ENCODE data around the gene NDUFV1.

The NDUFV1 gene

DNA sequence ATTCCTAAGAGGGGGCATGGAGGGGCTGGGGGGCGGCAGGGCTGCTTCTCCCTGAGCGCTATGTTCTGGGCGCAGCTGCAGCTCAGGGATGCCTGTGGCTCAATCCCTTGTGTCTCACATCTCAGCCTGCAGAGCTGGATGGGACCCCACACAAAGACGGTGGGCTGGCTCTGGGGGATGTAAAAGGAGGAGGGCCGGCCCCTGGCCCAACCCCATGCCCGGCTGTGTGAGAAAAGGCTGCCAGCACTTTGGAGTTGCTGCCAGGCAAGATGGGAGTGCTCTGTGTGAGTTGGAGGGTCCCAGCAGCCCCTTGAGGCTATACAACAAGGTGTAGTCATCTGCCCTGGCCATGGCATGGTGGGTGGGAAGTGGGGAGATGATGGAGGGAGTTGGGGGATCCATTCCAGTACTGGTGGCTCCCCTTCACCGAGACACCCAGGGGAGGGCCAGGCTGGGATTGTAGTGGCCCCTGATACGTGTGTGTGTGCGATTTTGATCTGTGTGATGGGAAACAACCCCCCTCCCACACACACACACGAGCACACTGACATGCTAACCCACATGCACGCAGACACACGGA, 34.1 kb downstream of the NDUFV1 start:
- FAIRE-seq: no peak

DNA sequence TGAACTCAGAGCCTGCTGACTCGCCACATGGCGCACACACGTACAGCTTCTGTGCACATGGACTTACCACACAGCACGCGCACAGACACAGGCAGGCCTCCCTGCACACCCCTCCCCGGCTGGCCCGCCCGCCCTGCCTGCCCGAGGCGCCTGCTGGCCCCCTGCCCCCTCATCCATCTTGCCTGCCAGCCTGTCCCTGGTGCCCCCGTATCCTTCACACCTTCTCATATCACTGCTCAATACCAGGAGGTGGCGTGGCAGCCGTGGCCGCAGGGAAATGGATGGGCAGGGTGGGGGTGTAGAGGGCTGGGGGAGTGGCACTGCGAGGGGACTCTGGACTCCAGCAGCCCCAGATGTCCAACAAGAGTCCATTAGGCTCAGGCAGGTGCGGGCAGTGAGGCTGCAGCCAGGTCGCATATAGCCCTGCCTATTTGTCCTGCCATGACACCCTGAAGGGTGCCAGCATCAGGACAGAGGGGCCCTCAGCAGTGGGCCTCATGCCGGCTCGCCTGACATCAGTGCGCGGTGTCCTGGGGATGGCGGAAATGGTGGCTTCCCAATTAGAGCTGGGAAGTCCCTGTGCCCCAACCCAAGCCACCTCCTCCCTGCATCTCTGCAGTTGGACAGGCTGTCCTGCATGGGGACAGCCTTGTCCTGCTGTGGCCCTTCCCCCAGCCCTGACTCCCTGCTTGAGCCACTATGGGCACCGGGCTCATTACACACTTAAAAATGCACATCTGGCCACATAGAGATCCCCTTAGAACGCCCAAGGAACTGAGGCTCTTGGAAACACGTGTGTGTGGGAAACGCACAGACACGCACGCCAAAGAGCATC, 34.8 kb downstream of the NDUFV1 start:
- FAIRE-seq: no peak

DNA sequence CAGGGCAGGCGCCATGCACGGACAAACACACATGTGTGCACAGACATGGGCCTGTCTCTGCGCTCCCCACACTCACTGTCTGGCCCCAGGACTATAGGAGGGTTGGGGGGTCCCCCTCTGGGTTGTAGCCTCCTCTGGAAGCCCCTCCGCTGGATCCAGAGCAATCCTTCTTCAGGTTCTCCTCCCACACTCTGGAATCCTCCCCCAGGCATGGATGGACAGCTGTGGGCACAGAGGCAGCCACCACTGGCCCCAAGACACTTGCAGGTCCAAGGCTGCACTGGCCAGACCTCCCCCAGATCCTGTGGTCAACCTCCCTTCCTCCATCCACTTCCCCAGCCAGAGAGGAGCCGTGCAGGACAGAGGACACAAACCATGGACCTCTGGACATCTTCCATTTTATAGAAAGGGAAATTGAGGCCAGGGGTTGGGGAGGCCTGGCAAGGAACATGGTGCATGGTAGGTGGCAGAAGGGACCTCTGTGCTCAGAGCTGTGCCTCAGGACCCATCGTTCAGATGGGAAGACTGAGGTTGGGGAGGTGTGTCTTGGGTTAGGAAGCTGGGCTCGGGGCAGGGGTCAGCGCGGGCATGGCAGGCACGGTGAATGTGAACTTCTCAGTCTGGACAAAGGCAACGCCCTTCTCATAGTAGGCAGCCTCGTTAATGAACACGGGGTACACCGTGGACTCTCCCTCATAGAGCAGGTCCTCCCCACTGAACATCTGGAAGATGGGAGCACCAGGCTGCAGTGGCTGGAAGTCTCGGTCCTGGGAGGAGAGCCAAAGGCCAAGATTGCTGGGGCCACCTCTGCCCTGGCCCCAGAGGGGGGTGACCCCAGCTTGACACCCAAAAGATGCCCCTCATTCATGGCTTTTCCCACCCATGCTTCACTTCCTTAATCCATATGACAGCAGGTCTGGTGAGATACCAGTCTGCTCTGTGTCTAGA, 35.7 kb downstream of the NDUFV1 start:
- no peak for FAIRE-seq

DNA sequence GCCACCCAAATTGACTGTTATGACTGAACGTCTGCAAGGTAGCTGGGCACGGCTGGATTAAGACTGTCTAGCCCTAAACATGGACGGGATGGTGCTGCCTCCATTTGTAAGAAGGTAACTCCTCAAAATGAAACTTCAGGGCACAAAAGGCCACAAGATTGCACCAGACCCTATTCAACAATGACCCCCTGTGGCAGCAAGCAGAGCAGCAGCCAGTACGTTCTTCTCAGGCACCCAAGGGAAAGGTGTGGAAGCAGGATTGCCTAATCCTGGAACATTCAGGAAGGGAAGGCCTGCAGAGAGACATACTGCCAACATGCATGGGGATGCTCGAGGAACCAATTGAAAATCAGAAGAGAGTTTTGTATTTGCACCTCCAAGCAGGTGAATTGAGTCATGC, 37.3 kb downstream of the NDUFV1 start:
- FAIRE-seq: no peak

DNA sequence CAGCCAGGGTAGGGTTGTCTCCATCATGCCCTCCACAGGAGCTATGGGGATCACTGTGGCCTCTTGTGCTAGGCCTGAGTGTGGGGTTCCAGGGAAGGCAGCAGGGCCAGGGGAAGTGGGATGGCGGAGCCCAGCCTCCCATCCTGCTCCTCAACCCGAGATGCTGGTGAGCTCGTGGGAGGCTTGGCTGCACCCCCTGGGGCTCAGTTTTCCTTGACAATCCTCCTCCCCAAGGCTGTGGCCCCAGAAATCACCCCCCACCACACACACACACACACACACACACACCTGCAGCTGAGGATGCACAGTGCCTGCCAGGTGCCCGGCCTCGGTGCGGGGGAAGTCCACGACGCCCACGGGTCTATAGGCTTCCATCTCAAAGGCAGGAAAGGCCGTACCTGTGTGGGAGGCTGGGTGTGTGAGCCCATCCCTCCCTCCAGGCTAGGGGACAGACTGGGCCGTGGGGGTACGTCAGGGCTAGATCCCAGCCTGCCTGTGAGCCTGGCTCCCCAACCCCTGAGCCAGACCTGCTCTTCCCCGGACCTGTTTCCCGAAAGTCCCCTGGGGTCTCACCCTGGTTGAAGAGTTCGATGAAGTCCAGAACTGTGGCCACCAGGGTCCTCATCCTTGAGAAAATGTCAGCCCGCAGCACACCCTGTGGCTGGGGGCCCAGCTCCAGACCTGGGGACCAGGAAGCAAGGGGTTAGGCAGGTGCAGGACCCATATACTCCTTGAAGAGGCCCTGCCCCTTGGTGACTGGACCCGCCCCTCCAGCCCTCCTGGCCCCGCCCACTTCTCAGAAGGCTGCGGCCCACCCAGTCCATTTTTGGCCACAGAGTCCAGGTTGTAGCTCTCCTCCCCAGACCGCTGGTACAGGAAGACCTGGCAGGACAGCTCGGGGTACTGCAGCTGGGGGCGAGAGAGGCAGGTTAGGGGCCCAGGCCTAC, 38.0 kb downstream of the NDUFV1 start:
- no peak for FAIRE-seq

DNA sequence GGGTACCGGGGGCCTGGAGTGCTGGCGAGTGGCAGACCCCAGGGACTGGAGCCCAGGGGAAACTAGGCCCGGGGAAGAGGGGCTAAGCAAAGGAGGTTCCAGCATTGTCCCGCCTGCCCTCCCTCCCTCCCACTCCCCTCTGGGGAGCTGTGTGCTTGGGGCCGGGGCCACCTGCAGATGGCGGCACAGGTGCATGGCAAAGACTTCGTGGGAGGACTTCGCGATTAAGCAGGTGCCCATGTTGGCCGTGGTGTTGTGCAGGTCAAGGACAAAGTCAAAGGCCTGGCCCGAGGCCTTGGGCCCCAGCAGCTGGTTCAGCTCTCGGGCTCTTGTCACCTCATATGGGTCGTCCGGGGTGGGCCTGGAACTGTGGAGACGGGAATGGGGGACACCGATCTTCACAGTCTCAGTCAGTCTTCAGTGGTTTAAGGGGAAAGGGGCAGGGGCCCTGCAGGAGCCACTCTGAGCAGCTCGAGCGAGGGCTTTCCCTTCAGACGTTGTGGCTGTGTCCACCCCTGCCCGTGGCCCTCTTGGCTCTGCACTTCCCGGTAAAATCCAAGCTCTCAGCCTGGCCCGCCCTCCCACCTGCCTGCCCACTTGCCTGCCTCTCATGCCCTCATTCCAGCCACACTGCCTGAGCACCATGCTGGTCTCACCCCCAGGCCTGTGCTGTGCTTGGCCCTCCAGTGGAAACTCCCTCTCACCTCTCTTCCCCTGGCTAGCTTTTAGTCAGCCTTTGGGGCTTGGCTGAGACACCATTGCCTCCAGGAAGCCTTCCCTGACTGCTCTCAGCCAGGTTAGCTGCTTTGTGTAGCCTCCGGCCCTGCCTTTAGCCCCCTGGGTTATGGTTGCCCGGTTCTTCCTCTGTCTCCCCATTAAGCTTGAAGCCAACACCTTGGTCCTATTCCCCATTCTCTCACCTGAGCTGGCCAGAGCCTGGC, 39.1 kb downstream of the NDUFV1 start:
- no peak for FAIRE-seq

DNA sequence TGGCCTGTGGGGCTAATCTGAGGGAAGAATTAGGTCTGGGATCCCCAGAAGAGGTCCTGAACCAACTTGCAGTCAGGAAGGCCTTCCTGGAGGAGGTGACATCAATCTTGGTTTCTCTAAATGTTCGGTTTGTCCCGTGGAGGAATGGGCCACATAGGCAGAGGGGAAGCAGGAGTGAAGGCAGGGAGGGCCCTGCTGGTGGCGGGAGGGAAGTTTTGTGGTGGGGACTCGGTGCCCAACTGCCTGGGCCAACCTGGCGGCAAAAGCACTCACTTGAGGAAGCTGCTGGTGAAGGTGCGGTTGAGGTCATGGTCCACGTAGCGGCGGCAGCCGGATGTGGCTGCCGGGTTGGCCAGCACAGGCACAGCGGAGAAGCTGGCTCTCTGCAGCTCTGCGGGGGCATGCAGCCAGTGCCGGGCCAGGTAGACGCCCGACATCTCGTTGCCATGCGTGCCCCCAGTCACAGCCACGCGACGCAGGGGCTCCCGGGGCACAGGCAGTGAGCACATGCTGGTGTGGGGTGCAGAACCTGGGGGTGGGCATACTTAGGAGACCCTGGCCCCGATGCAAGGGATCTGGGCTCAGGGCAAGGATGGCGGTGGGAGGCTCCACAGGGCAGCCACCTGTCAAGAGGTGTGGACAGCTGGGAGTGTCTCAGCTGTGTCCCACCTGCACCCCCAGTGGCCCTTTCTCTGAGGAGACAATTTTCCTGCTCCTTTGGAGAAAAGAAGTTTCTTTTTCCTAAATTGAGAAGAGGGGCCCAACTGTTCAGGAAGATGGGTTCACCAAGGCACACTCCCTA, 40.0 kb downstream of the NDUFV1 start:
- no peak for FAIRE-seq

DNA sequence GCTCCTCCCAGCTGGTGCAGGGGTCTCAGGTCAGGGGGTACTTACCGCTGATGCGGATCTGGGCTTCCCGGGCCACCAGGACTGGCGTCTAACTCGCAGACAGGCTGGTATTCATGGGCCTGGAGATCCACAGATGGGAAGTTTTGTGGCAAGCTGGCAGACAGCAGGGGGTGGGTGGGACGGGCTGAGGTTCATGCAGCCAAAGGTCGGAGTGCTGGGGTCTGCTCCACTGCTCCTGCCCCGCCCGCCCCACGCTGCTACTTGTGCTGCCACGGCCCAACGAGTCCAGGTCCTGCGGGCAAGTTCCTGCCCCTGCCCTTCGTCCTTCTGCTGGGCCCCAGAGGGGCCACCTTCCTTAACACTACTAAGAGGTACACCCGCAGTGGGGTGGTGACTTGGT, 40.7 kb downstream of the NDUFV1 start:
- no peak for FAIRE-seq

DNA sequence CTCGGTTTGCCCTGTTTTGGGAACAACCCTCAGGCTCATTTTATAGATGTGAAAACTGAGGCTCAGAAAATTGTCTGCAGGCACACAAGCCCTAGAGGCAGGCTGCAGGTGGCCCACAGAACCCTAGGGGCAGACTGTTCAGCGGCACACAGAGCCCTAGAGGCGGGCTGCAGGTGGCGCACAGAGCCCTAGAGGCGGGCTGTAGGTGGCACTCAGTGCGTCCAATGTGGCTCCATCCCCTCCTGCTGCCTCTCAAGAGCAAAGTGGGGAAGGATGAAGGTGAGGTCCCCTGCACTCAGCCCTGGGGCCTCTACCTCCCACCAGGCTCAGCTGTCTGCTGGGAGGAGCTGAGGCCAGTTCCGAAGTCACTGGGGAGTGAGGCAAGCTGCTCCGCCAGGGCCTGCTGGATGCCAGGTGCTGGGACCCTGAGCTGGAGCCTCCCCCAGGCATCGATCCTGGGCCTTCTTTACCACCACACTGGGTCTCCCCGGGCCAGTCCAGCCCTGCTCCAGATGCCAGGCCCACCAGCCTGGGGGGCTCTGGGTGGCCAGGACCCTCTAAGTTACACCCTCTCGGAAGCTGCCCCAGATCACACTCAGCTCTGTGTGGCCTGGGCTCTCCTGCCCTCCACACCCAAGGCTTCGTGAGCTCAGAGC, 41.5 kb downstream of the NDUFV1 start:
- FAIRE-seq: no peak

DNA sequence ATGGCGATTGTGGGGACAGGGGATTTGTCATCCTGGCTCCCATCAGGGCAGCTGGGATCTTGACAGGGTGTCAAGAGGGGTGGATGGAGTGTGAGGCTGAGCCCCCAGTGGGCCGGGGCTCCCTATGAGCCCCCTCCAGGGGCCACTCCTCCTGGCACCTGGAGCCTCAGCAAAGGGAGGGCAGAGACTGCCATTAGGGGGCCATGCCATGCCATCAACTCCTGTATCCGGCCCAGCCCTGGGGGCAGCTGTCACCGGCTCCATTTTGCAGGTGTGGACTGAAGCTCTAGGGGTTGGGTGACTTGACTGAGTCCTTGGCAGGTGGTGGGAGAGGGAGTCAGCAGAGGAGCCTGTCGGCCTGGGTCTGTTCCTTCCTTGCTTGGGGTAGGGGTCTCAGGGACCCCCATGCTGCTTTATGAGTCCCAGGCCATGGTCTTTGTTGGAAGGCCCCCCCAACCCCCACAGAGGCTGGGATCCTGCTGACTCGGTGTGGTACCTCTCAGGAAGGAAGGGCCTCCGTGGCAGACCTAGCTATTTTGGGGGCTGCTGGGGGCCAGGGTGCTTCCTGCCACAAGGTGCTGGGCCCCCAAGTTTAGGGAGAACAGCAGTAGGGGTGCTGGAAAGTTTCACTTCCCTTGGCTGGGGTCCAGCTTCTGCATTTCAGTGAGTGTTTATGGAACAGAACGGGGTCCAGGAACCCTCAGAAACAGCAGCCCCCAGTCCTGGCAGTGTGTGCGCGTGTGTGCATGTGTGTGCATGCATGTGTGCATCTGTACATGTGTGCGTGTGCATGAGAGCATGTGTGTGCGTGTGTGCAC, 42.3 kb downstream of the NDUFV1 start:
- FAIRE-seq: no peak

DNA sequence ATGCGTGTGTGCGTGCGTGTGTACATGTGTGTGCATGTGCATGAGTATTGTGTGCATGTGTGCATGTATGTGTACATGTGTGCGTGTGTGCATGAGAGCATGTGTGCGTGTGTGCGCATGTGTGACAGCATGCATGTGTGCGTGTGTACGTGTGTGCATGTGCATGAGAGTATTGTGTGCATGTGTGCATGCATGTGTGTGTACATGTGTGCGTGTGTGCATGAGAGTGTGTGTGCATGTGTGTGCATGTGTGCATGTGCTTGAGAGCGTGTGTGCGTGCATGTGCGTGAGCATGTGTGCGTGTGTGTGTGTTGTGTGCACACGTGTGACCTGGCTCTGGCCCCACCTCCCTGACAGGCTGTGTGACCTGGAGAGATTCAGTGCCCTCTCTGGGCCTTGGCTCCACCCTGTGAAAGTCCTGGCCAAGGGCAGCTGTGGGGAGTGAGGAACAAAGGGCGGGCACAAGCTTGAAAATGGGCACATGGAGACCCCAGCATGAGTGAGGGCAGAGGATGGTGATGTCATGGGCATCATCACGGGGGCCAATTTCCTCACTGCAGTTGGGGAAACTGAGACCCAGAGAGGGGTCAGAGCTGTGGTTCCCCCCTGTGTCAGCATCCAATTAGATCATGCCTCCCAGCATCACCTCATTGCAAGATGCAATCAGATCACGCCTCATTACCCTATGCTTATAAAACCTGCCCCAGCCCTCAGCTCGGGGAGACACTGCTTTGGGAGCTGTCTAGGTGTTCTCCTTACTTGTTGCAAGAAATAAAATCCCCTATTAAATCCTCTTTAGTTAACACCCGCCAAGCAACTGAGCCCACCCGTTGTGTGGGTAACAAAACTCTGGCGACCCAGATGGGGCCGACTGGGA, 43.1 kb downstream of the NDUFV1 start:
- no peak for FAIRE-seq

DNA sequence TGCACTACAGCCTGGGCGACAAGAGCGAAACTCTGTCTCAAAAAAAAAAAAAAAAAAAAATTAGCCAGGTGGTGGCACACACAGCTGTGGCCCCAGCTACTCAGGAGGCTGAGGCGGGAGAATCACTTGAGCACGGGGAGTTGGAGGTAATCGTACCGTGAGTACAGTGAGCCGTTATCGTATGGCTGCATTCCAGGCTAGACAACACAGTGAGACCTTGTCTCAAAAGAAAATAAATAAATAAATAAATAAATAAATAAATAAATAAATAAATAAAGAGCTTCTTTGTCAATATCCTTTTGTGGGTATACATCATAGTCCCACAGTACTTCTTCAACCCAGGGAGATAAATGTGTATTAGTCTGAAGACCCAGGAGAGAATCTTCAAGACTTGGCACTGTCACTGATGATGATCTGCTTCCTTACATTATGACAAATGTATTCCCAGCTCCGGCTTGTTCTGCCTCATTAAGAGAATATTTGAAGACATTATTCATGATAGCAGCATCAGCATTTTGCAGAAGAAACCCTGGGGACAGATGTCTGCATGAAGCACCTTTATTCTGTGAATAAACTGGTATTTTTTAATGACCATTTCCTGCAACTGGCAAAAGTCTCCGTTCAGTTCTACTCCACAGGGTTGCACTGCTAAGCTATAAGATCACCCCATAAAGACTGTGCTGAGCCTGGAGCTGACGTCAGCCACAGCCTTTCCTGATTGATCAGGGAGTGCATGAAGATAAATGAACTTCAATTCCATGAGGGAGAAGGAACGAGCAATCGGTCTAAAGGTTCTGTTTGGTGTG, 45.4 kb downstream of the NDUFV1 start:
- FAIRE-seq: no peak

DNA sequence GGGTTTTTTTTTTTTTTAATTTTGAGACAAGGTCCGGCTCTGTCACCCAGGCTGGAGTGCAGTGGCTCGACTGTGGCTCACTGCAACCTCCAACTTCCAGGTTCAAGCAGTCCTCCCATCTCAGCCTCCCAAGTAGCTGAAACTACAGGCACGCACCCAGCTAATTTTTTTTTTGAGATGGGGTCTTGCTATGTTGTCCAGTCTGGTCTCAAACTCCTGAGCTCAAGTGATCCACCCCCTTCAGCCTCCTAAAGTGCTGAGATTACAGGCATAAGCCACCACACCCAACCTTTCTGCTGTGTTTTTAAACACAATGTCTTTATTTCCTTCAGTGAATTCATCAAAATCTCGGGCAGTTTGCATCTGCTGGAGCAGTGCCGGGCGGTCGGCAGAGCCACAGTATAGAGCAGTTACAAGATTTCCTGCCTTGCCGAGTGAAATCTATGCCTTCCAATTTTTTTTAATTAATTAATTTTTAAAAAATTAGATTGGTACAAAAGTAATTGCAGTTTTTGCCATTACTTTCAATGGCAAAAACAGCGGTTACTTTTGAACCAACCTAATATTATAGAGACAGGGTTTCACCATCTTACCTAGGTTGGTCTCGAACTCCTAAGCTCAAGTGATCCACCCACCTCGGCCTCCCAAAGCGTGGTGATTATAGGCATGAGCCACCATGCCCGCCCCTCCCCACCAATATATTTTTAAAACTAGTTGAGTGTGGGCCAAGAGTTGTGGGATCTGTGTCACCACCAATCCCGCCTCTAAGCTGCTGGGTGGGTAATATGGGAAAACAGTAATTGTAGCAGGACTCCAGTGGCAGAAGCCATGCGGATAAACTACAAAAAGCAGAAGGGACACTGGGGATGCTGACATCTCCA, 46.5 kb downstream of the NDUFV1 start:
- FAIRE-seq: no peak

DNA sequence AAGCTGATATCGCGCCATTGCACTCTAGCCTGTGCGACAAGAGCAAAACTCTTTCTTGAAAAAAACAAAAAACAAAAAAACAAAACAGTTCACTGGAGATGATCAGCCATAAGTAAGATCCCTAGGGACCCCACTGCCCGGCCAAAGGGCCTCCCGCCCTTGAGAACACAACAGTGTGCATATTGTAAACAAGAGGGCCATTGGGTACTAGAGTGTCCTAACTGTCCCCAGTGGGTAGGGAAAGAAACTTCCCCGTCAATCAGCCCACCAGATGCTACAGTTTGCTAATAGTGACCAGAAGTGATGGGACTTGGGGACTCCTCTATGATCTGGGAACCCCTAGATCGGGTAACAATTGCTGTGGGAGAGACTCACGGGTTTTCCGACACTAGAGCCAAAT, 47.5 kb downstream of the NDUFV1 start:
- no peak for FAIRE-seq

DNA sequence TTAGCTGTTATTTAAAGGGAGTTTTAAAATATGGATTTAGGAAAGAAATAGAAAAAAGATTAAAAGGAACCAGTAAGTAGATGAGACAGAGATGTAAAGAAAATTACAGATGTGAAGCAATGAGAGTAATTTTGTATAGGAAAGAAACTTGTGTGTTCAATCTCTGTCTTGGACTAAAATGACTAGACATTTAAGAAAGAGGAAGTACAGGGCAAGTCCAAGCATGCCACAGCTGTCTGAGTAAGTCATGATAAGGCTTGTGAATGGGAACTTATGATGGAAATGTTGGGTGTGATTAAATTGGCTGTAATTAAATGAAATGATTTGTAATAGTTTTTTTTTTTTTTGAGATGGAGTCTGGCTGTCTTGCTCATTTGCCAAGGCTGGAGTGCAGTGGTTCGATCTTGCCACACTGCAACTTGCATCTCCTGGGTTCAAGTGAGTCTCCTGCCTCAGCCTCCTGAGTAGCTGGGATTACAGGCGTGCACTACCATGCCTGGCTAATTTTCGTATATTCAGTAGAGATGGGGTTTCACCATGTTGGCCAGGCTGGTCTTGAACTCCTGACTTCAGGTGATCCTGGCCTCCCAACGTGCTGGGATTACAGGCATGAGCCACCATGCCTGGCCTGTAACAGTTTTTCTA, 49.7 kb downstream of the NDUFV1 start:
- FAIRE-seq: no peak

Data from endometrium (tissue), 2 donors.